T-helper 1 cell (primary cell): ENCODE measurements around the gene VPS41.
"Not testable (repeated sequence)": the region's sequence is repeated elsewhere in the genome, so short reads cannot be mapped to it uniquely, and the experiment has no call there.

Experiments
- DNase-seq, 5 donors: peaks; one replicate each; pipeline ENCODE4 v3.0.0-alpha.2; 2012 to 2020

Gene VPS41

GRCh38 chr7:38854947-38855346 lies 54.0 kb downstream of the VPS41 start:
- not testable (repeated sequence) for DNase-seq

- DNase-seq, result no peak
These were observed 57.7 kb downstream of the VPS41 start for GRCh38 chr7:38851321-38851720.

GRCh38 chr7:38846280-38846679 lies 62.7 kb downstream of the VPS41 start:
- DNase-seq, result no peak

GRCh38 chr7:38844952-38845563 lies 63.9 kb downstream of the VPS41 start:
- DNase-seq, result no peak

GRCh38 chr7:38842746-38843145 lies 66.2 kb downstream of the VPS41 start:
- DNase-seq, result no peak

GRCh38 chr7:38840736-38841460 lies 68.1 kb downstream of the VPS41 start:
- DNase-seq, result no peak

GRCh38 chr7:38839851-38840250 lies 69.1 kb downstream of the VPS41 start:
- DNase-seq, result no peak

- DNase-seq, result no peak
These were observed 70.1 kb downstream of the VPS41 start for GRCh38 chr7:38838725-38839385.

- DNase-seq, result no peak
These were observed 74.6 kb downstream of the VPS41 start for GRCh38 chr7:38834357-38834756.

- no peak for DNase-seq
These were observed 75.7 kb downstream of the VPS41 start for GRCh38 chr7:38833329-38833728.

- DNase-seq, result no peak
These were observed 77.6 kb downstream of the VPS41 start for GRCh38 chr7:38831259-38831996.

GRCh38 chr7:38830826-38831225 lies 78.2 kb downstream of the VPS41 start:
- DNase-seq, result no peak

GRCh38 chr7:38829488-38830165 lies 79.4 kb downstream of the VPS41 start:
- no peak for DNase-seq

GRCh38 chr7:38828026-38828425 lies 81.0 kb downstream of the VPS41 start:
- no peak for DNase-seq

GRCh38 chr7:38825721-38826440 lies 83.1 kb downstream of the VPS41 start:
- no peak for DNase-seq

- DNase-seq, result no peak
These were observed 84.0 kb downstream of the VPS41 start for GRCh38 chr7:38824948-38825347.

GRCh38 chr7:38822549-38822948 lies 86.4 kb downstream of the VPS41 start:
- no peak for DNase-seq

GRCh38 chr7:38820571-38820970 lies 88.4 kb downstream of the VPS41 start:
- no peak for DNase-seq

- DNase-seq, result no peak
These were observed 89.5 kb downstream of the VPS41 start for GRCh38 chr7:38819463-38819862.

- no peak for DNase-seq
These were observed 91.5 kb downstream of the VPS41 start for GRCh38 chr7:38817526-38817925.

- no peak for DNase-seq
These were observed 95.2 kb downstream of the VPS41 start for GRCh38 chr7:38813768-38814167.

GRCh38 chr7:38806912-38807311 lies 102.1 kb downstream of the VPS41 start:
- DNase-seq, result no peak
